Peyer's patch (tissue), 4 donors: ENCODE data around the gene FKBP1A. TPM values are rescaled to one million over a fixed set of nuclear protein-coding genes. Genes with fewer than 3 reads are reported as not detected.

ENCODE experiments used
- DNase-seq, 3 donors: peaks; one replicate each; pipeline ENCODE4 v3.0.0-alpha.2; 2017 to 2019
- H3K27ac ChIP-seq, 4 donors: fragments of 200-600 bp; sonication (generic); one replicate each; pipeline ENCODE4 v1.5.1; 2016 to 2019
- H3K27me3 ChIP-seq, 2 donors: fragments of 200-600 bp; sonication (generic); one replicate each; pipeline ENCODE4 v1.5.1; 2019
- H3K36me3 ChIP-seq, 3 donors: fragments of 200-600 bp; sonication (generic); one replicate each; pipeline ENCODE4 v1.5.1; 2016 to 2019
- H3K4me1 ChIP-seq, 4 donors: fragments of 200-600 bp; sonication (generic); one replicate each; pipeline ENCODE4 v1.5.1; 2016 to 2019
- H3K4me3 ChIP-seq, 4 donors: fragments of 200-600 bp; sonication (generic); 1 replicate in 3 of 4; 2 replicates in 1 of 4; pipeline ENCODE4 v1.5.1; 2016 to 2019; ENCODE audit warnings: mild to moderate bottlenecking in 1 of 4
- H3K9me3 ChIP-seq, 4 donors: fragments of 200-600 bp; sonication (generic); one replicate each; pipeline ENCODE4 v1.5.1; 2016 to 2019; ENCODE audit warnings: mild to moderate bottlenecking in 1 of 4
- POLR2A ChIP-seq, 2 donors: fragments of 450-650 bp; IDR thresholded peaks; one replicate each; pipeline ENCODE4 v1.5.1; 2017; ENCODE audit warnings: antibody characterized with exemption in 2 of 2, mild to moderate bottlenecking in 2 of 2, moderate library complexity in 2 of 2
- total RNA-seq, 4 donors: library from RNA; depleted of rRNA; stranded (reverse); fragments of >200 nt; gene quantifications; one replicate each; pipeline ENCODE4 v1.1.0, GENCODE V29; 2016
- TF ChIP-seq, protein P1 (sequence below), 6 experiments: fragments of 450-650 bp in 4 of 6; fragments of 200-600 bp in 2 of 6; sonication (generic) in 1 of 6; IDR thresholded peaks; one replicate each; pipeline ENCODE4 v1.5.1; 2017 to 2019; ENCODE audit warnings: antibody characterized with exemption in 6 of 6, mild to moderate bottlenecking in 3 of 6, moderate library complexity in 1 of 6

FKBP1A gene
- total RNA-seq, 4 donors from 2014 or later: 76.9 to 165 (median 98.5) TPM

DNA sequence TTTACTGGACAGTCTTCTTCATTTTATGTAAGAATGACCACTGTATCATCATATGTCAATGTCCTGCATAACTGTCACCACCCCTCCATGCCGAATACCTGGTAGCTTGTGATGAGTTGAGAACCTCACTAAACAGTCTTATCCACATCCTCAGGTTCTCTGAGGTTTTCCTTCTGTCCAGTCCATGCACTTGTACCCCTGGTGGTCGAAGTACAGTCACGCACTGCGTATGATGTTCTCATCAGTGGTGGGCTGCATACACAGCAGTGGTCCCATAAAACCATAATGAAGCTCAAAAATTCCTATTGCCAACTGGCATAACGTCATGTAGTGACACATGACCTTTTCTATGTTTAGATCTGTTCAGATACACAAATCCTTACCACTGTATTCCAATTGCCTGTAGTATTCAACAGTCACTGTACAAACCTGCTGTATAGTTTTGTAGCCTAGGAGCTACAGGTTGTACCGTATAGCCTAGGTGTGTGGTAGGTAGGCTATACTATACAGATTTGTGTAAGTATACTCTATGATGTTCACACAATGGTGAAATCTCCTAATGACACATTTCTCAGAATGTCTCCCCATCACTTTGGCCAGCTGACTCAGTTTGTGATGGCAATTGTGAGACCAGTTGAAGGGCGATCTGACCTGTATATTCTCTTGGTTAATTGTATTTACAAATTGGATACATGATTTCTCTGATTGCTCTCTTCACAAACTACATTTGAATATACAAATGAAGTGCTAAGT is 32.6 kb downstream of the FKBP1A start:
- no peaks in the 10 kb centered on the region for H3K27me3 ChIP-seq
- DNase-seq: no peak
- no peak overlapping the region for H3K4me3 ChIP-seq
- H3K9me3 ChIP-seq: no peaks in the 10 kb centered on the region
- TF ChIP-seq, protein P1, sequence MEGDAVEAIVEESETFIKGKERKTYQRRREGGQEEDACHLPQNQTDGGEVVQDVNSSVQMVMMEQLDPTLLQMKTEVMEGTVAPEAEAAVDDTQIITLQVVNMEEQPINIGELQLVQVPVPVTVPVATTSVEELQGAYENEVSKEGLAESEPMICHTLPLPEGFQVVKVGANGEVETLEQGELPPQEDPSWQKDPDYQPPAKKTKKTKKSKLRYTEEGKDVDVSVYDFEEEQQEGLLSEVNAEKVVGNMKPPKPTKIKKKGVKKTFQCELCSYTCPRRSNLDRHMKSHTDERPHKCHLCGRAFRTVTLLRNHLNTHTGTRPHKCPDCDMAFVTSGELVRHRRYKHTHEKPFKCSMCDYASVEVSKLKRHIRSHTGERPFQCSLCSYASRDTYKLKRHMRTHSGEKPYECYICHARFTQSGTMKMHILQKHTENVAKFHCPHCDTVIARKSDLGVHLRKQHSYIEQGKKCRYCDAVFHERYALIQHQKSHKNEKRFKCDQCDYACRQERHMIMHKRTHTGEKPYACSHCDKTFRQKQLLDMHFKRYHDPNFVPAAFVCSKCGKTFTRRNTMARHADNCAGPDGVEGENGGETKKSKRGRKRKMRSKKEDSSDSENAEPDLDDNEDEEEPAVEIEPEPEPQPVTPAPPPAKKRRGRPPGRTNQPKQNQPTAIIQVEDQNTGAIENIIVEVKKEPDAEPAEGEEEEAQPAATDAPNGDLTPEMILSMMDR (IDR thresholded peaks at IDR 0.05): no peak
- no peak for TF ChIP-seq POLR2A (IDR thresholded peaks at IDR 0.05)
- no peak overlapping the region for H3K27ac ChIP-seq
- peaks cover 0 to 5% (median 0%) of the 10 kb centered on the region in 3 donors for H3K36me3 ChIP-seq
- H3K4me1 ChIP-seq: peaks cover 0 to 11% (median 0%) of the 10 kb centered on the region in 4 donors

DNA sequence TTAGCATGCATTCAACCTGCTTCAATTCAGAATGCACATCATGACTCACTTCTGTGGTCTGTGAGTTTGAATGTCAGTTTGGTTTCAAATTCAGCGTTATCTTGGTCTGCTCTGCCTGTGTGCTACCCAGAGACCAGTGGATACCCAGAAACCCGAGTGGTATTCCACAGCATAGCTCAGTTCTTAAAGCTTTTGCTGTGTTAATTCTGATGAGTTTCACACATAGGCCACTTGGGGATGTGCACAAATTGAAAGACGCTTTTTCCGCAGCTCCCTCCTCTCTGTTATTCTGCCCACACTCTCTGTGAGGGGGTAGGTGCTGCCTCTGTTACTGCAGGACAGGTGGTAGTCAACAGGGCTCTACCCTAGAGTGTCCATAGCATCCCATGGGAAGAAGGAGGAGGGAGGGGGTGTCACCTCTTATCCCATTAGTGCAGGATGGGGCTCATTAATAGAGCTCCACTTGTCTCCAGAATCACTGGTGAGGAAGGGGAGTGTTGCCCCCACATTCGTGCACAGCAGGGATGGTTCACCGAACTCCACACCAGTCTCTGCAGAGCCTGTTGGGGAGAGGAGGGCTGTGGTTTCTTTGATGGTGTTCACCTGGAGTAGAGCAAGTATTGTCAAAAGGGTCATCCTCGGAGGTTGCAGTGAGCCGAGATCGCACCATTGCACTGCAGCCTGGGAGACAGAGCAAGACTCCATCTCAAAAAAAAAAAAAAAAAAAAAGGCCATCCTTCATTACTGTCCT is 34.8 kb downstream of the FKBP1A start:
- H3K27me3 ChIP-seq: no peaks in the 10 kb centered on the region
- no peak overlapping the region for H3K27ac ChIP-seq
- H3K9me3 ChIP-seq: no peaks in the 10 kb centered on the region
- H3K4me1 ChIP-seq: no peaks in the 10 kb centered on the region
- TF ChIP-seq POLR2A (IDR thresholded peaks at IDR 0.05): no peak
- TF ChIP-seq, protein P1 (IDR thresholded peaks at IDR 0.05): no peak
- H3K36me3 ChIP-seq: peaks cover 0 to 12% (median 0%) of the 10 kb centered on the region in 3 donors
- DNase-seq: no peak
- H3K4me3 ChIP-seq: no peak overlapping the region

DNA sequence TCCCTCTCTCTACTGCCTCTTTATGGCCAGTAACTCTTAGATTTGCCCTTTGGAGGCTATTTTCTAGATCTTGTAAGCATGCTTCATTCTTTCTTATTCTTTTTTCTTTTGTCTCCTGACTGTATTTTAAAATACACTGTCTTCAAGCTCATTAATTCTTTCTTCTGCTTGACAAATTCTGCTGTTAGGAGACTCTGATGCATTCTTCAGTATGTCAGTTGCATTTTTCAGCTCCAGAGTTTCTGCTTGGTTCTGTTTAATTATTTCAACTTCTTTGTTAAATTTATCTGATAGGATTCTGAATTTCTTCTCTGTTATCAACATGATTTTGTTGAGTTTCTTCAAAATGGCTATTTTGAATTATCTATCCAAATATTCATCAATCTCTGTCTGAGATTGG is 38.9 kb downstream of the FKBP1A start:
- Histone ChIP-seq H3K9me3 (no peaks in the 10 kb centered on the region), H3K27ac (no peak overlapping the region), H3K36me3 (peaks cover 0 to 8% (median 0%) of the 10 kb centered on the region in 3 donors), H3K4me1 (no peaks in the 10 kb centered on the region), H3K4me3 (no peak overlapping the region), H3K27me3 (no peaks in the 10 kb centered on the region)
- no peak for TF ChIP-seq POLR2A (IDR thresholded peaks at IDR 0.05)
- TF ChIP-seq, protein P1 (IDR thresholded peaks at IDR 0.05): no peak
- no peak for DNase-seq

DNA sequence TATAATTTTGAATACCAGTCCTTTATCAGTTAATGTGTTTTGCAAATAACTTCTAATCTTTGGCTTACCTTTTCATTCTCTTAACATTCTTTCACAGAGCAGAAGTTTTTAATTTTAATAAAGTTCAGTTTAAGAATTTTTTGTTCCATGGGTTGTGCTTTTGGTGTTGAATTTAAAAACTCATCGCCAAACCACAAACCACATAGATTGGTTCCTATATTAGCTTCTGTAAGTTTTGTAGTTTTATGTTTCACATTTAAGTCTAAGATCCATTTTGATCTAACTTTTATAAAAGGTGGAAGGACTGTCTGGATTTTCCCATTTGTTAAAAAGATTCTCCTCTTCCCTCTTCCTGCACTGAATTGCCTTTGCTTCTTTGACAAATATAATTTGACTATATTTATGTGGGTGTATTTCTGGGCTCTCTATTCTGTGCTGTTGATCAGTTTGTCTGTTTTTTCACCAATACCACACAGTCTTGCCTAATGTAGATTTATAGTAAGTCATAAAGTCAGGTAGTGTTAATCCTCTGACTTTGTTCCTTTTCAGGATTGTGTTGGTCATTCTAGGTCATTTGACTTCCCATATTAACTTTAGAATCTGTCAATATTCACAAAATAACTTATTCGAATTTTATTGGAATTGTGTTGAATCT is 46.4 kb downstream of the FKBP1A start:
- H3K4me1 ChIP-seq: no peaks in the 10 kb centered on the region
- TF ChIP-seq POLR2A (IDR thresholded peaks at IDR 0.05): no peak
- TF ChIP-seq, protein P1 (IDR thresholded peaks at IDR 0.05): no peak
- no peaks in the 10 kb centered on the region for H3K9me3 ChIP-seq
- no peak overlapping the region for H3K4me3 ChIP-seq
- H3K27me3 ChIP-seq: no peaks in the 10 kb centered on the region
- H3K27ac ChIP-seq: no peak overlapping the region
- no peaks in the 10 kb centered on the region for H3K36me3 ChIP-seq
- DNase-seq: no peak

DNA sequence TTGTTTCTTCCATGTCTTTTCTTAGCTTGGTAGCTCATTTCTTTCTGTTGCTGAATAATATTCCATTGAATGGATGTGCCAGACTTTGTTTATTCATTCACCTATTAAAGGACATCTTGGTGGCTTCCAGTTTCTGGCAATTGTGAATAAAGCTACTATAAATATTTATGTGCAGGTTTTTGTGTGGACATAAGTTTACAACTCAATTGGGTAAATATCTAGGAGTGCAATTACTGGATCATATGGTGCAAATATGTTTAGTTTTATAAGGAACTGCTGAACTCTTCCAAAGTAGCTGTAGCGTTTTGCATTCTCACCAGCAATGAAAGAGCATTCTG is 47.1 kb downstream of the FKBP1A start:
- no peak for DNase-seq
- Histone ChIP-seq H3K4me1 (no peaks in the 10 kb centered on the region), H3K9me3 (no peaks in the 10 kb centered on the region), H3K36me3 (no peaks in the 10 kb centered on the region), H3K27me3 (no peaks in the 10 kb centered on the region), H3K4me3 (no peak overlapping the region), H3K27ac (no peak overlapping the region)
- TF ChIP-seq, protein P1 (IDR thresholded peaks at IDR 0.05): no peak
